NCI-H460 (cell line): ENCODE data around the gene BICDL1. TPM values are rescaled to one million over a fixed set of nuclear protein-coding genes. Genes with fewer than 3 reads are reported as not detected.
"Not testable (repeated sequence)": the region's sequence is repeated elsewhere in the genome, so short reads cannot be mapped to it uniquely, and the experiment has no call there.

Source experiments
- DNase-seq: peaks from one replicate; pipeline ENCODE4 v3.0.0-alpha.2; 2016; ENCODE audit warnings: low read depth; ENCODE audit errors: extremely low read depth
- total RNA-seq: library from RNA; depleted of rRNA; stranded (reverse); fragments of >200 nt; shearing (Covaris generic); gene quantifications from 2 replicates; pipeline ENCODE4 v1.2.3, GENCODE V29; 2014

The BICDL1 gene
- total RNA-seq, 1 experiment from 2014 or later = 3.2 TPM

DNA sequence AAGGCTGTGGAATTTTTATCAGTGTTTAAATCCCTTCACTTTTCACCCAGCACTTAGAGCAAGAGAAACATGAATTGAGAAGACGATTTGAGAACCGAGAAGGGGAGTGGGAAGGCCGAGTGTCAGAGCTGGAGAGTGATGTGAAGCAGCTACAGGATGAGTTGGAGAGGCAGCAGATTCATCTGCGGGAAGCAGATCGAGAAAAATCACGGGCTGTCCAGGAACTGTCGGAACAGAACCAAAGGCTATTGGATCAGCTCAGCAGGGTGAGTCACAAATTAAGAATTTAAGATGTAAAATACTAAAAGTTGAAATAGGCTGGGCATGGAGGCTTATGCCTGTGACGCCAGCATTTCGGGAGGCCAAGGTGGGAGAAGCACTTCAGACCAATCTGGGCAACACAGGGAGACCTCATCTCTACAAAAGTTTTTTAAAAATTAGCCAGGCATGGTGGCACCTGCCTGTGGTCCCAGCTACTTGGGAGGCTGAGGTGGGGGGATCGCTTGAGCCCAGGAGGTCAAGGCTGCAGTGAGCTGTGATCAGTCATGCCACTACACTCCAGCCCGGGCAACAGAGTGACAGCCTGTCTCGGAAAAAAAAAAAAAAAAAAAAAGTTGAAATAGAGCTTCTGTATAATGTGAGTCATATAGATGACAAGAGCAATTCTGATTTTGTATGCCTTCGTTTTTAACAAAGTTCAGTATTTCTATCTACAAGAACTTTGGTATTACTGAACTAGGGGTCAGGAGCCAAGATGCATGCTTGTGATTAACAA, 9.6 kb downstream of the BICDL1 start:
- no peak for DNase-seq

- no peak for DNase-seq
Measured at GRCh38 chr12:120000556-120000955, 11.5 kb downstream of the BICDL1 start.

- DNase-seq = no peak
Measured at GRCh38 chr12:120006258-120006975, 17.4 kb downstream of the BICDL1 start.

GRCh38 chr12:120007272-120007671, 18.2 kb downstream of the BICDL1 start:
- no peak for DNase-seq

- DNase-seq = no peak
Measured at GRCh38 chr12:120010661-120011230, 21.7 kb downstream of the BICDL1 start.

DNA sequence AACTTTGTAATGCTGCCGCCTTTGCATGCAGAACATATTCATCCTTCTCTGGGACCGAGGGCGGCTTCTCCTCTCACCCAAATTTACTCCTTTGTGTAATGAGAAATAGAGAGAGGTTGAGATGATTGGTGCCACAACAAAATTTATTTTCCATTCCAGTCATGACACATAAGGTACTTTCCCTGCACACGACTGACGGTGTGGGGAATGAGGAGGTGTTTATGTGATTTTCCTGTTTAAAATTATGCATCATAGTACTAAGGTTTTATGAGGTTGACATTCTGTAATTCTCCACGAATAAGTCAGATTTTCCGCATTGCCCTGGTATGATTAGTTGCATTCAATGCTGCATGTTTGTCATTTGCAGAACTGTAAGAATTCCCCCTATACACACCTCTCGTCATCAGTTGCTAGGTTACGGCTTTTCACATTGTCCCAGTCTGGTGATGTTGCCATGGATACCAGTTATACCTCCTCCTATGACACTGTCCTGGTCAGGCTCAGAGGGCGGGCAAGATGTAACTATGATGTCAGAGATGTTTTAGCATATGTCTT, 23.1 kb downstream of the BICDL1 start:
- no peak for DNase-seq

DNA sequence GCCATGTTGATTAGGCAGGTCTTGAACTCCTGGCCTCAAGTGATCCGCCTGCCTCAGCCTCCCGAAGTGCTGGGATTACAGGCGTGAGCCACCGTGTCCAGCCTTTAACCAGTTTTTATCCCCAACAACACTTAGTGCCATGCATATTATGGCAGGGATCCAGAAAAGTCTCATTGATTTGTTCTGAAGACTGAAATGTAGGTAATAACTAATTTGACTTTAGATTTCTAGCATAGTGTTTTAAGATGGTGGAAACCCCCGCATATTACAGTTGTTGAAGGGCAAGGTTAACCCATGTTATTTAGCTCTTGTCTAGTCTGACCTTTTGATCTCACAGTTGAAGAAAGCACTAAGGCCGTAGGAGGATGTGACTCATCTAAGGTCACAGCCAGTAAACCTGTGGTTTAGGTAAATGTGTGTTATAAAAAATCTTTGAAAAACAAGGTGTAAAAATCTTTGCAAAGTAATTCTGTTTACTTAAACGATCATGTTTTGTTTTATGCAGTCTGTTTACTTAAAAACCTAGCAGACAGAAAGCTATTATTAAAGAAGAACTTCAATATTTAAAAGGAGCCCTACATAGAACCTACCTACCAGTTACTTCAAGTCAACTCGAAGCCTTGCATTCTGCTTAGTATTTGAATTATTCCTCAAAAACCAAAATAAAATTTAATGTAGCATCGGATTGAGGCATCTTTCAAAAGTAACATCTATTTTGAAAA, 24.8 kb downstream of the BICDL1 start:
- DNase-seq = no peak

DNA sequence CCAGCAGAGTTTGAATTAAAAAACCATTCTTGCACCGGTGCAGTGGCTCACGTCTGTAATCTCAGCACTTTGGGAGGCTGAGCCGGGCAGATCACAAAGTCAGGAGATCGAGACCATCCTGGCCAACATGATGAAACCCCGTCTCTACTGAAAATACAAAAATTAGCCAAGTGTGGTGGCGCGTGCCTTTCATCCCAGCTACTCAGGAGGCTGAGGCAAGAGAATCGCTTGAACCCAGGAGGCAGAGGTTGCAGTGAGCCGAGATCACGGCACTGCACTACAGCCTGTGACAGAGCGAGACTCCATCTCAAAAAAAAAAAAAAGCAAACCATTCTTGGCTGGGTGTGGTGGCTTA, 25.3 kb downstream of the BICDL1 start:
- DNase-seq = not testable (repeated sequence)

DNA sequence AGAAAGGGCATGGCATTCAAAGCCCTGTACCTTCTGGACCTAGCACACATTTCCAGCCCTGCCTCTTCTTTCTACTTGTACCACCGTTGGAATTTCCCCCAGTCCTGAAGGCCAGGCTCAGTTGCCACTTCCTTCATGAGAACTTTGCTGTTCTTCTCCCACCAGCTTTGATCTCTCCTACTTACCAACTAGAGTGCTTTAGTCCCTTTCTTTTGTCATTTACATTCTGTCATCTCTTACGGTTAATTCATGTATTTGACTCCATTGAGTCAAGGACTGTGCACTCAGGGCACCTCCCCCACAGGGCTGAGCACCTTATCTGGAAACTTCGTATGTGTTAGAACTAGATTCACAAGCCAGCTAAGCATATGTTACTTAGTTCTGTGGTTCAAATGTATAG, 26.3 kb downstream of the BICDL1 start:
- no peak for DNase-seq

GRCh38 chr12:120016199-120016598, 27.2 kb downstream of the BICDL1 start:
- DNase-seq = not testable (repeated sequence)

DNA sequence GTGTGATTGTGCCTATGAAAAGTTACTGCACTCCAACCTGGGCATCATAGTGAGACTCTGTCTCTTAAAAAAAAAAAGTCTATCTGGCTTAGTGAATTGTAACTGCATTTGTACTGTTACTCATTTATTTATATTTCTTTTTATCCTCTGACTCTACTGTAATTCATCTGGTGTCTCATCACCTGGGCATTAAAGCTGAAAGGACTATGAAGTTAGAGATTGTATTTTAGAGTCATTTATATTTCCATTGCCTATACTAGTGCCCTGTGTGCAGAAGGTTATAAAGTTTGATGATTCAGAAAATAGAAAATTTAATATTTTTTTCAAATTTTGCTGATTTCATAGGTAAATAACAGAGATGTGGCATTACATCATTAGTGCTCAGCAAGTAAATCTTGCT, 30.2 kb downstream of the BICDL1 start:
- DNase-seq = no peak

DNA sequence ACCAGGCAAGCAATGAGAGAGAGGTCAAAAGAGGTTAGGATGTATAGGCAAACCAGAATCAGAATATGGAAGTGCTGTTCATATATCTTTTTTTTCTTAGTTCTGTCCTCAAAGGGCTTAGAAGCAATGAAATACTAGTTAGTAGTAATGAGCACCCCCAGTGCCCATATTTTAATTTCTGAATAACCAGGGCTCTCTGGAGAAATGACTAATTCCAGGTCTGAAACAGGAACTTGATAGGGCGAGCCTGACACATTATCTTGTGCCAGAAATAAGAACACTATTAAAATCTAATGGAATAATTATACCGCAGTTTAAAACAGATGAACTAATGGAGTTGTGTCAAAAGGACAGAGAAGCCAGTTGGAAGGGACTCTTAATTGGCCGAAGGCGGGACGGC, 30.9 kb downstream of the BICDL1 start:
- no peak for DNase-seq

GRCh38 chr12:120024193-120024592, 35.2 kb downstream of the BICDL1 start:
- no peak for DNase-seq

DNA sequence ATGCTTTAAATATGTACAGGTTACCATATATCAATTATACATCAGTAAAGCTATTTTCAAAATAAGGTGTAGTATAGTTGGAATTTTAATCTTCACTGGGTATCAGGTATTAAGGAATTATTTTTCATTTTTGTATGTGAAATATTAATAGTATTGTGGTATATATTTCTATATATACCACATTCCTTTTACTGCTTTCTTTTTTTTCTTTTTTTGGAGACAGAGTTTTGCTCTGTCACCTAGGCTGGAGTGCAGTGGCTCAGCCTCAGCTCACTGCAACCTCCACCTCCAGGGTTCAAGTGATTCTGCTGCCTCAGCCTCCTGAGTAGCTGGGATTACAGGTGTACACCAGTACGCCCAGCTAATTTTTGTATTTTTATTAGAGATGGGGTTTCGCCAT, 36.6 kb downstream of the BICDL1 start:
- DNase-seq = no peak

GRCh38 chr12:120032242-120032641, 43.2 kb downstream of the BICDL1 start:
- DNase-seq = no peak

GRCh38 chr12:120037851-120038250, 48.8 kb downstream of the BICDL1 start:
- DNase-seq = no peak

DNA sequence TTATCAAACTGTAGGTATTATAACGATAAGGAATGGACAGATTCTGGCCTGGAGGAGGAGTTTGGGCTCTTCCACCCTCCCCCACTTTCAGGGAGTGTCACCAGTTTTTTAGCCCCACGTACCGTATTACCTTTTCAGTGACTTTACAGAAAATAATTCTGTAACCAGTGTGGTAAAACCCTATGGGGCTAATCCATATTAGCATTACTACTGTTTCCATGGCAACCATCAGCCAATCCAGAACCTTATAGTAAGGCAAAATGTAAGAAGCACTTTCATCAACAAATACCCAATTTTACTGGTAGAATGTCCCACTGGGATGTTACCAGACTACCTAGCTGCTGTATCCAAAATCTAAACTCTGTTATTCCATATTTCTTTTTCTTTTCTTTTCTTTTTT, 50.7 kb downstream of the BICDL1 start:
- DNase-seq = no peak

GRCh38 chr12:120041386-120042231, 52.6 kb downstream of the BICDL1 start:
- no peak for DNase-seq

GRCh38 chr12:120045367-120045766, 56.3 kb downstream of the BICDL1 start:
- not testable (repeated sequence) for DNase-seq

GRCh38 chr12:120047072-120047471, 58.0 kb downstream of the BICDL1 start:
- no peak for DNase-seq
